ENCODE measurements around the gene PIGV.

Gene PIGV

GRCh38 chr1:26771643-26772321 is 16.0 kb upstream of the PIGV start:
- Histone ChIP-seq H3K36me3 (ENCODE audit: control insufficient read depth in 5 of 5, insufficient read depth in 5 of 5, low read length in 5 of 5) (peaks cover 36 to 92% (median 91%) of the 10 kb centered on the region in 5 donors), H3K27ac (ENCODE audit: low read depth, low read length) (peak overlapping the region; percentile 33), H3K9ac (ENCODE audit: low read length in 5 of 5) (peak overlapping the region in 2 of 5 donors; percentile 21 to 23), H3K9me3 (ENCODE audit: control insufficient read depth in 5 of 5, low read length in 5 of 5) (no peaks in the 10 kb centered on the region), H3K27me3 (ENCODE audit: control insufficient read depth in 5 of 5, insufficient read depth in 4 of 5, low read length in 5 of 5) (no peaks in the 10 kb centered on the region), H3K4me1 (ENCODE audit: control insufficient read depth in 5 of 5, insufficient read depth in 5 of 5, low read length in 5 of 5) (peaks cover 8 to 32% (median 25%) of the 10 kb centered on the region in 5 donors), H3K4me3 (ENCODE audit: low read depth in 1 of 5, low read length in 5 of 5) (no peak overlapping the region)

- Histone ChIP-seq H3K4me1 (ENCODE audit: control insufficient read depth in 5 of 5, insufficient read depth in 5 of 5, low read length in 5 of 5) (peaks cover 8 to 31% (median 25%) of the 10 kb centered on the region in 5 donors), H3K36me3 (ENCODE audit: control insufficient read depth in 5 of 5, insufficient read depth in 5 of 5, low read length in 5 of 5) (peaks cover 28 to 91% (median 86%) of the 10 kb centered on the region in 5 donors), H3K27ac (ENCODE audit: low read depth, low read length) (peak overlapping the region; percentile 33), H3K27me3 (ENCODE audit: control insufficient read depth in 5 of 5, insufficient read depth in 4 of 5, low read length in 5 of 5) (no peaks in the 10 kb centered on the region), H3K9ac (ENCODE audit: low read length in 5 of 5) (no peak overlapping the region), H3K4me3 (ENCODE audit: low read depth in 1 of 5, low read length in 5 of 5) (no peak overlapping the region), H3K9me3 (ENCODE audit: control insufficient read depth in 5 of 5, low read length in 5 of 5) (no peaks in the 10 kb centered on the region)
Measured at GRCh38 chr1:26772687-26773086, 15.1 kb upstream of the PIGV start.

- no peak overlapping the region for H3K9ac ChIP-seq (ENCODE audit: low read length in 5 of 5)
- peaks cover 2 to 16% (median 13%) of the 10 kb centered on the region in 5 donors for H3K4me1 ChIP-seq (ENCODE audit: control insufficient read depth in 5 of 5, insufficient read depth in 5 of 5, low read length in 5 of 5)
- H3K4me3 ChIP-seq (ENCODE audit: low read depth in 1 of 5, low read length in 5 of 5) = no peak overlapping the region
- no peaks in the 10 kb centered on the region for H3K27me3 ChIP-seq (ENCODE audit: control insufficient read depth in 5 of 5, insufficient read depth in 4 of 5, low read length in 5 of 5)
- no peak overlapping the region for H3K27ac ChIP-seq (ENCODE audit: low read depth, low read length)
- H3K9me3 ChIP-seq (ENCODE audit: control insufficient read depth in 5 of 5, low read length in 5 of 5) = no peaks in the 10 kb centered on the region
- H3K36me3 ChIP-seq (ENCODE audit: control insufficient read depth in 5 of 5, insufficient read depth in 5 of 5, low read length in 5 of 5) = peaks cover 23 to 93% (median 84%) of the 10 kb centered on the region in 5 donors
Measured at GRCh38 chr1:26774462-26774861, 13.3 kb upstream of the PIGV start.

GRCh38 chr1:26775666-26776065 is 12.1 kb upstream of the PIGV start:
- H3K9me3 ChIP-seq (ENCODE audit: control insufficient read depth in 5 of 5, low read length in 5 of 5) = no peaks in the 10 kb centered on the region
- H3K27me3 ChIP-seq (ENCODE audit: control insufficient read depth in 5 of 5, insufficient read depth in 4 of 5, low read length in 5 of 5) = no peaks in the 10 kb centered on the region
- no peak overlapping the region for H3K27ac ChIP-seq (ENCODE audit: low read depth, low read length)
- peaks cover 22 to 98% (median 87%) of the 10 kb centered on the region in 5 donors for H3K36me3 ChIP-seq (ENCODE audit: control insufficient read depth in 5 of 5, insufficient read depth in 5 of 5, low read length in 5 of 5)
- H3K4me3 ChIP-seq (ENCODE audit: low read depth in 1 of 5, low read length in 5 of 5) = no peak overlapping the region
- no peak overlapping the region for H3K9ac ChIP-seq (ENCODE audit: low read length in 5 of 5)
- peaks cover 2 to 16% (median 13%) of the 10 kb centered on the region in 5 donors for H3K4me1 ChIP-seq (ENCODE audit: control insufficient read depth in 5 of 5, insufficient read depth in 5 of 5, low read length in 5 of 5)

GRCh38 chr1:26779098-26779668 is 8.6 kb upstream of the PIGV start:
- Histone ChIP-seq H3K9ac (ENCODE audit: low read length in 5 of 5) (no peak overlapping the region), H3K4me3 (ENCODE audit: low read depth in 1 of 5, low read length in 5 of 5) (no peak overlapping the region), H3K27ac (ENCODE audit: low read depth, low read length) (no peak overlapping the region), H3K9me3 (ENCODE audit: control insufficient read depth in 5 of 5, low read length in 5 of 5) (no peaks in the 10 kb centered on the region), H3K27me3 (ENCODE audit: control insufficient read depth in 5 of 5, insufficient read depth in 4 of 5, low read length in 5 of 5) (no peaks in the 10 kb centered on the region), H3K4me1 (ENCODE audit: control insufficient read depth in 5 of 5, insufficient read depth in 5 of 5, low read length in 5 of 5) (peaks cover 8 to 21% (median 16%) of the 10 kb centered on the region in 5 donors), H3K36me3 (ENCODE audit: control insufficient read depth in 5 of 5, insufficient read depth in 5 of 5, low read length in 5 of 5) (peaks cover 16 to 75% (median 58%) of the 10 kb centered on the region in 5 donors)

- H3K9me3 ChIP-seq (ENCODE audit: control insufficient read depth in 5 of 5, low read length in 5 of 5) = no peaks in the 10 kb centered on the region
- H3K4me1 ChIP-seq (ENCODE audit: control insufficient read depth in 5 of 5, insufficient read depth in 5 of 5, low read length in 5 of 5) = peaks cover 15 to 34% (median 28%) of the 10 kb centered on the region in 5 donors
- no peak overlapping the region for H3K9ac ChIP-seq (ENCODE audit: low read length in 5 of 5)
- peaks cover 14 to 62% (median 45%) of the 10 kb centered on the region in 5 donors for H3K36me3 ChIP-seq (ENCODE audit: control insufficient read depth in 5 of 5, insufficient read depth in 5 of 5, low read length in 5 of 5)
- no peak overlapping the region for H3K27ac ChIP-seq (ENCODE audit: low read depth, low read length)
- H3K27me3 ChIP-seq (ENCODE audit: control insufficient read depth in 5 of 5, insufficient read depth in 4 of 5, low read length in 5 of 5) = no peaks in the 10 kb centered on the region
- H3K4me3 ChIP-seq (ENCODE audit: low read depth in 1 of 5, low read length in 5 of 5) = no peak overlapping the region
Measured at GRCh38 chr1:26780344-26780957, 7.3 kb upstream of the PIGV start.

GRCh38 chr1:26781206-26781825 is 6.4 kb upstream of the PIGV start:
- Histone ChIP-seq H3K4me1 (ENCODE audit: control insufficient read depth in 5 of 5, insufficient read depth in 5 of 5, low read length in 5 of 5) (peaks cover 18 to 42% (median 37%) of the 10 kb centered on the region in 5 donors), H3K27me3 (ENCODE audit: control insufficient read depth in 5 of 5, insufficient read depth in 4 of 5, low read length in 5 of 5) (no peaks in the 10 kb centered on the region), H3K36me3 (ENCODE audit: control insufficient read depth in 5 of 5, insufficient read depth in 5 of 5, low read length in 5 of 5) (peaks cover 9 to 55% (median 42%) of the 10 kb centered on the region in 5 donors), H3K9ac (ENCODE audit: low read length in 5 of 5) (no peak overlapping the region), H3K4me3 (ENCODE audit: low read depth in 1 of 5, low read length in 5 of 5) (no peak overlapping the region), H3K27ac (ENCODE audit: low read depth, low read length) (no peak overlapping the region), H3K9me3 (ENCODE audit: control insufficient read depth in 5 of 5, low read length in 5 of 5) (no peaks in the 10 kb centered on the region)

GRCh38 chr1:26782521-26783212 is 5.1 kb upstream of the PIGV start:
- H3K4me1 ChIP-seq (ENCODE audit: control insufficient read depth in 5 of 5, insufficient read depth in 5 of 5, low read length in 5 of 5) = peaks cover 23 to 55% (median 48%) of the 10 kb centered on the region in 5 donors
- H3K27me3 ChIP-seq (ENCODE audit: control insufficient read depth in 5 of 5, insufficient read depth in 4 of 5, low read length in 5 of 5) = no peaks in the 10 kb centered on the region
- H3K9me3 ChIP-seq (ENCODE audit: control insufficient read depth in 5 of 5, low read length in 5 of 5) = no peaks in the 10 kb centered on the region
- H3K27ac ChIP-seq (ENCODE audit: low read depth, low read length) = peak overlapping the region; percentile 100
- peaks cover 5 to 42% (median 34%) of the 10 kb centered on the region in 5 donors for H3K36me3 ChIP-seq (ENCODE audit: control insufficient read depth in 5 of 5, insufficient read depth in 5 of 5, low read length in 5 of 5)
- no peak overlapping the region for H3K4me3 ChIP-seq (ENCODE audit: low read depth in 1 of 5, low read length in 5 of 5)
- peak overlapping the region in 1 of 5 donors; percentile 21 for H3K9ac ChIP-seq (ENCODE audit: low read length in 5 of 5)

- H3K9me3 ChIP-seq (ENCODE audit: control insufficient read depth in 5 of 5, low read length in 5 of 5) = no peaks in the 10 kb centered on the region
- no peak overlapping the region for H3K4me3 ChIP-seq (ENCODE audit: low read depth in 1 of 5, low read length in 5 of 5)
- H3K4me1 ChIP-seq (ENCODE audit: control insufficient read depth in 5 of 5, insufficient read depth in 5 of 5, low read length in 5 of 5) = peaks cover 23 to 62% (median 54%) of the 10 kb centered on the region in 5 donors
- H3K27ac ChIP-seq (ENCODE audit: low read depth, low read length) = peak overlapping the region; percentile 100
- peak overlapping the region in 3 of 5 donors; percentile 11 to 66 (median 29) for H3K9ac ChIP-seq (ENCODE audit: low read length in 5 of 5)
- peaks cover 3 to 32% (median 27%) of the 10 kb centered on the region in 5 donors for H3K36me3 ChIP-seq (ENCODE audit: control insufficient read depth in 5 of 5, insufficient read depth in 5 of 5, low read length in 5 of 5)
- no peaks in the 10 kb centered on the region for H3K27me3 ChIP-seq (ENCODE audit: control insufficient read depth in 5 of 5, insufficient read depth in 4 of 5, low read length in 5 of 5)
Measured at GRCh38 chr1:26783646-26784022, 4.1 kb upstream of the PIGV start.

Measured in subcutaneous abdominal adipose tissue (tissue), 5 donors.